GM18870 (cell line): ENCODE data around the gene ECT2.
"Not testable (repeated sequence)": the region's sequence is repeated elsewhere in the genome, so short reads cannot be mapped to it uniquely, and the experiment has no call there.

Experiments
- ATAC-seq: cut with Tn5 transposase; IDR thresholded peaks from one replicate; pipeline ENCODE4 v1.9.1; 2021; ENCODE audit warnings: moderate library complexity; ENCODE audit not compliant: unreplicated experiment

The ECT2 gene

GRCh38 chr3:172739462-172739861 is 11.1 kb upstream of the ECT2 start:
- ATAC-seq: no peak

GRCh38 chr3:172746475-172746874 is 4.1 kb upstream of the ECT2 start:
- ATAC-seq: no peak

GRCh38 chr3:172749230-172749965 is 1.1 kb upstream of the ECT2 start:
- ATAC-seq: no peak

GRCh38 chr3:172750069-172750367 is 508 bp upstream of the ECT2 start:
- no peak for ATAC-seq

- ATAC-seq: peak; percentile 11
Observed at GRCh38 chr3:172751175-172751704, 714 bp downstream of the ECT2 start.

GRCh38 chr3:172752651-172753050 is 2.1 kb downstream of the ECT2 start:
- no peak for ATAC-seq

GRCh38 chr3:172753125-172753524 is 2.6 kb downstream of the ECT2 start:
- no peak for ATAC-seq

GRCh38 chr3:172760416-172760815 is 9.9 kb downstream of the ECT2 start:
- ATAC-seq: not testable (repeated sequence)

GRCh38 chr3:172766241-172766640 is 15.7 kb downstream of the ECT2 start:
- no peak for ATAC-seq

GRCh38 chr3:172766718-172767405 is 16.3 kb downstream of the ECT2 start:
- ATAC-seq: no peak

GRCh38 chr3:172770382-172770781 is 19.9 kb downstream of the ECT2 start:
- no peak for ATAC-seq

GRCh38 chr3:172771672-172772071 is 21.1 kb downstream of the ECT2 start:
- ATAC-seq: no peak

GRCh38 chr3:172776049-172776717 is 25.7 kb downstream of the ECT2 start:
- ATAC-seq: no peak

GRCh38 chr3:172777901-172778300 is 27.4 kb downstream of the ECT2 start:
- ATAC-seq: no peak

- no peak for ATAC-seq
Observed at GRCh38 chr3:172782235-172782634, 31.7 kb downstream of the ECT2 start.

GRCh38 chr3:172786036-172786435 is 35.5 kb downstream of the ECT2 start:
- ATAC-seq: no peak

- no peak for ATAC-seq
Observed at GRCh38 chr3:172787019-172787418, 36.5 kb downstream of the ECT2 start.

GRCh38 chr3:172787746-172788145 is 37.2 kb downstream of the ECT2 start:
- no peak for ATAC-seq

- no peak for ATAC-seq
Observed at GRCh38 chr3:172799246-172799645, 48.7 kb downstream of the ECT2 start.

GRCh38 chr3:172800156-172800555 is 49.6 kb downstream of the ECT2 start:
- no peak for ATAC-seq

GRCh38 chr3:172803489-172803888 is 53.0 kb downstream of the ECT2 start:
- ATAC-seq: no peak

GRCh38 chr3:172804323-172804722 is 53.8 kb downstream of the ECT2 start:
- no peak for ATAC-seq
